Fibroblast of skin of back (primary cell): ENCODE results near the gene OPN1MW.
"Not testable (repeated sequence)": the region's sequence is repeated elsewhere in the genome, so short reads cannot be mapped to it uniquely, and the experiment has no call there.

Source experiments
- DNase-seq: peaks from one replicate; pipeline ENCODE4 v3.0.0-alpha.2; 2013

OPN1MW gene

DNA sequence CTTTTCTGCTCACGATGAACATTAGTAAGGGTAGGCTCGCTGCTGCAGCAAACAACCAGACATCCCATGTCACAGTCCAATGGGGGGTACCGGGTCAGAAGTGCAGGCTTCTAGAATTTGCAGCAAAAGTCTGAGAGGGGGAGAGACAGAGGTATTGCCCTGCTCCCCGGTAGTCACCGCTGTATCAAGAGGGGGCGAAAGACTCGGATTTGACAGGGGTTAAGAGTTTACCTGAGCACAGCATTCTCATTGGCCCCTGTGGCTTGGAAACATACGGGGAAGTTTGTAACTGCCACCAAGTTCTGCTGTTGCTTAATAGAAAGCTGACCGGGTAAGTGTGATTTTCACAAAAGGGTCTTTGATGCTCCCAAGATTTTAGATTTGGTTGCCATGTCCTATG lies 28.7 kb downstream of the OPN1MW start:
- not testable (repeated sequence) for DNase-seq

DNA sequence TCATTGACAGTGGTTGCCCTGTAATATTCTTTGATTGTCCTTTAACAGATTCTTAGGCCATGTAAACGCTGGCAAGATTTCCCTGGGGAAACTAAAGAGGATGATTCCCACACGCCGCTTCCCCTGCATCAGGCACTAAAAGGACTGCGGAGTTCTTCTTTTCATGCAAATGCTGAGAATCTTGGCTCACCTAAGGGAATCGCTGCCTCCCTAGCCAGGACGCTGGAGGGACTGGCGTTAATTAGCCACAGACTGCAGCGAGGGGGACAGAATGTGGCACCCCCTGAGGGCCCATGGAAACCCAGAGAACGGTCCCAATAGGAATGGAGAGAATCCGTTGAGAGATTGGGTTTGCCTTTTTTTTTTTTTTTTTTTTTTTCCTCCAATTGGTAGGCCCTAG lies 29.1 kb downstream of the OPN1MW start:
- not testable (repeated sequence) for DNase-seq

DNA sequence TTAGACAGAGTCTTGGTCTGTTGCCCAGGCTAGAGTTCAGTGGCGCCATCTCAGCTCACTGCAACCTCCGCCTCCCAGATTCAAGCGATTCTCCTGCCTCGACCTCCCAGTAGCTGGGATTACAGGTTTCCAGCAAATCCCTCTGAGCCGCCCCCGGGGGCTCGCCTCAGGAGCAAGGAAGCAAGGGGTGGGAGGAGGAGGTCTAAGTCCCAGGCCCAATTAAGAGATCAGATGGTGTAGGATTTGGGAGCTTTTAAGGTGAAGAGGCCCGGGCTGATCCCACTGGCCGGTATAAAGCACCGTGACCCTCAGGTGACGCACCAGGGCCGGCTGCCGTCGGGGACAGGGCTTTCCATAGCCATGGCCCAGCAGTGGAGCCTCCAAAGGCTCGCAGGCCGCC lies 37.1 kb downstream of the OPN1MW start, which contains the start of gene OPN1MW2:
Gene OPN1MW2, plus strand, starts transcription at position 301 of the 400 bp plus-strand sequence. Its CDS starts 60 bp downstream, at position 361.
- DNase-seq = not testable (repeated sequence)

DNA sequence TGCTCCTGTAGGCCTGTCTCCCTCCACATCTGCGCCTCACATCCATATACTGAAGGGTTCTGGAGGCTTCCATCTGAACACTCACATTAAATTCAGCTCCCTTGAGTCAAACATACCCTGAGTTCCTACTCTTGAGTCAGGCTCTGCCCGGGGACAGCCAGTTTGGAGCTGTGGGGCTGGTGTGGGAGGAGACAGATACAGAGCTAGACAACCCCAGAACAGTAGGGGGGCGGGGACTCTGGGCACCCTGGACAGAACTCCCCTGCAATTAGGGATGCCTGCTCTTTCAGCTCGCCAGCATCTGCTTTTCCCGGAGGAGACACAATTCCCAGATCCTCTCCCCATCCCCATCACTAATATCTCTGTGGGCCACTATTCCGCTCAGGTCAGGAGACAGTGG lies 42.9 kb downstream of the OPN1MW start:
- not testable (repeated sequence) for DNase-seq

DNA sequence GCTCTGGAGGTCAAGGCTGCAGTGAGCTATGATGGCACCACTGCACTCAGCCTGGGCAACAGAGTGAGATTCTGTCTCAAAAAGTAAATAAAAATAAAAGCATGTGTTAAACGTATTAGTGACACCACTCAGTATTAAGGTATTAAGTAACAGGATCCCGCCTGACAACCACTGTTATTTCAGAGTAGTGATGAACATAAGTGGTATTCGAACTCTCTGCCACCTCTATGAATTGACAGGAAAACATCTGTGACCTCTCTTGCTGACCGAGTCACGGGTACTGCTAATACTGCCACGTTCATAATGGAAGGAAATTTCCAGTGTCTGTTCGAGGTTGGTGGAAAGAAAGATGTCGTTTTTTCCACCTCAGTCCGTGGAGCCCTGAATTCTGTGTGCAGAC lies 44.3 kb downstream of the OPN1MW start:
- DNase-seq = not testable (repeated sequence)

DNA sequence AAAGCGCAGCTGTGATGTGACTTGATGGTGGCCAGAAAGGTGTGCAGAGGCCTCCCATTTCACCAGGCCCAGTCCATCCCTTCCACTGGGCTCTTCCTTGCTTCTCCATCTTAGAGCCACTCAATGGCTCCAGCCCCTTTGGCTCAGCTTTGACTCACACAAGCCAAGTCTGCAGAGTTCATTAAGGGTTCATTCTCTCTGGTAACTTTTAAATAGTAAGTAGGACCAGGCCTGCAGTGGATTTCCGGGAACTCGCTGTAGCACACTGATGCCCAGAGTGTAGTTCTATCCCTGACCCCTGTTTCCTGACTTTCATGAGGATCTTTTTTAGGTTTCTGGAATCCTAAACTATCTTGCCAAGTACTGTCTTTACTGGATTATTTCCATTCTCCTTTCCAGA lies 49.0 kb downstream of the OPN1MW start:
- not testable (repeated sequence) for DNase-seq

DNA sequence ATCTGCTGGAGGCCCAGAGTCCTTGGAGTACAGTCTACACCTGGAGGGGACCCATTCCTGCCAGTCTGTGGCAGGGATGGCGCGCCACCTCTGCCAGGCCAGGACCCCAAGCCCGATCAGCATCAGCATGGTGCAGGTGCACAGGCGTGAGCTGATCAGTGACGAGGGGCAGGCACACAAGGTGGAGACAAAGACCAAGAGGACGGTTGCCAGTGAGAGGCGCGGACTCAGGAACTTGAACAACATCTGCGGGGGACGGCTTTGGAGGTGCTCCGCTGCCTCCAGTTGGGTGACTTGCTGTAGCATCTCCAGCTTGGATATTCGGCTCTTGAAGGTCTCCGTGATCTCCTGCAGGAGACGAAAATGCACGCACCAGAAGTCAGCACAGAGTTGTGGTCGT lies 51.2 kb downstream of the OPN1MW start:
- not testable (repeated sequence) for DNase-seq

DNA sequence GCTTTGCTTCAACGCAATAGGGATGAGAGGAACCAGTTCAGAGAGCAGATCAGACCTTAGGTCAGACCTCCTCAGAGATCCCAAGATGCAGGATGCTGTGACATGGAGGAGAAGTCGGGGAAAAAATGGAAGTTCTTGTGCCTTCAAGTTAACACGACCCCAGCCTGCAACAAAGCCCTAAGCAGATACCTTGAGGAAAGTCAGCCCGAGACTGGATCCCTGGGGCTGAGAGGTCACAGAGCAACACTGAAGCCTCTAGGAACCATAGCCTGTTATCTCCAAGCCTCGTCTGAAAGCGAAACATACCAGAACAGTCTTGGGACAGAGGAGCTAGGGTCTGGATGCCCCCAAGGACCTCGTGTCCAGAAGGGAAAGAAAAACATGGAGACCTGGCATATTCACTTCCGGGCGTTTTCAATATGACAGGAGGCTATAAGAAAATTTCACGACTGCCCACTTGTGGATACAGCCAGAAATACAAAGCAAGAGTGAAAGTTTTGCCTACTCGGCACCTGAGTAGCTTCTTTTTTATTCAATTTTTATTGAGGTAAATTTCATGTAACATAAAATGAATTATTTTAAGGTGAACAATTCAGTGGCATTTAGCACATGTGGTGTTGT lies 56.7 kb downstream of the OPN1MW start:
- DNase-seq = not testable (repeated sequence)

DNA sequence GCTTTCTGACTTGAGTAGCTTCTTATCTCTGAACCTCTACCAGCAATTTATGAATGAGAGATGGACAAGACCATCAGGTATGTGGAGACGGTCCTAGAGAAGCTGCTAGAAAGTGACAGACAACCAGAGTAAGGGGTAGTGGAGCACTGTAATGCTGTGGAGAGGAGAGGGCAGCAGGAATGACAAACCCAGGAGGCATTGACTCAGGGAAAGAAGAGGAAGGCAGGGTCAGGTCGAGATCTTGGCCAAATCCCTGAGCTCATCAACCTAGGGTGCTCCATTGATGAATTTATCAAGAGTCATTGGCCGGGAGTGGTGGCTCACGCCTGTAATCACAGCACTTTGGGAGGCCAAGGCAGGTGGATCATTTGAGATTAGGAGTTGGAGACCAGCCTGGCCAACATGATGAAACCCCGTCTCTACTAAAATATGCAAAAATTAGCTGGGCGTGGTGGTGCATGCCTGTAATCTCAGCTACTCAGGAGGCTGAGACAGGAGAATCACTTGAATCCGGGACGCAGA lies 57.6 kb downstream of the OPN1MW start:
- not testable (repeated sequence) for DNase-seq
